H1 (cell line): ENCODE results near the gene TAP2. TPM values are rescaled to one million over a fixed set of nuclear protein-coding genes. Genes with fewer than 3 reads are reported as not detected.
A peak's percentile ranks its signal among the peaks of the same experiment; 100 is the strongest.

Experiments used
- CREB1 ChIP-seq: IDR thresholded peaks from 2 replicates; pipeline ENCODE4 v1.6.1; 2012; ENCODE audit warnings: inconsistent platforms
- EP300 ChIP-seq, 2 experiments: IDR thresholded peaks; 1 replicate in 1 of 2; 2 replicates in 1 of 2; pipeline ENCODE4 v1.6.1; 2011 to 2012; ENCODE audit warnings: low read depth in 2 of 2, low read length in 2 of 2, mild to moderate bottlenecking in 2 of 2, borderline replicate concordance in 1 of 2, inconsistent platforms in 1 of 2, moderate library complexity in 1 of 2
- RFX5 ChIP-seq: IDR thresholded peaks from 2 replicates; pipeline ENCODE4 v1.6.1; 2011; ENCODE audit warnings: low read depth, low read length, improper control_type of control experiment, borderline replicate concordance
- SIX5 ChIP-seq: IDR thresholded peaks from 2 replicates; pipeline ENCODE4 v1.6.1; 2011; ENCODE audit warnings: mild to moderate bottlenecking, low read depth, low read length
- SP1 ChIP-seq: IDR thresholded peaks from 2 replicates; pipeline ENCODE4 v1.6.1; 2011; ENCODE audit warnings: low read depth, low read length
- polyA plus RNA-seq, 7 experiments: library from polyadenylated mRNA; depleted of rRNA in 3 of 7; stranded (reverse) in 5 of 7; unstranded in 2 of 7; fragments of >200 nt in 5 of 7; fragments of 200-250 nt in 2 of 7; gene quantifications; 1 replicate in 5 of 7; 2 replicates in 1 of 7; 4 replicates in 1 of 7; pipeline versions ENCODE4 v1.2.1 to v1.2.3, GENCODE V29; 2011 to 2013; ENCODE audit warnings: missing spikeins in 2 of 7, mixed read lengths in 2 of 7
- total RNA-seq: library from RNA; stranded (reverse); fragmentation: NEBNext Ultra II Directional; extraction: Animal tissue kit (Norgen Biotek cat#: 25700); gene quantifications from 2 replicates; pipeline ENCODE4 v1.2.1, GENCODE V29; 2021
- TF ChIP-seq, protein P1 (sequence below): IDR thresholded peaks from 2 replicates; pipeline ENCODE4 v1.6.1; 2011; ENCODE audit warnings: low read length, improper control_type of control experiment
- TF ChIP-seq, protein P2 (sequence below): IDR thresholded peaks from 2 replicates; pipeline ENCODE4 v1.6.1; 2012; ENCODE audit warnings: inconsistent platforms

The TAP2 gene
- total and polyA plus RNA-seq, 2 of the 8 experiments (the other 6 are each of a cell fraction or from before 2014, with no cell fraction given): 11.3 to 27.2 TPM

DNA sequence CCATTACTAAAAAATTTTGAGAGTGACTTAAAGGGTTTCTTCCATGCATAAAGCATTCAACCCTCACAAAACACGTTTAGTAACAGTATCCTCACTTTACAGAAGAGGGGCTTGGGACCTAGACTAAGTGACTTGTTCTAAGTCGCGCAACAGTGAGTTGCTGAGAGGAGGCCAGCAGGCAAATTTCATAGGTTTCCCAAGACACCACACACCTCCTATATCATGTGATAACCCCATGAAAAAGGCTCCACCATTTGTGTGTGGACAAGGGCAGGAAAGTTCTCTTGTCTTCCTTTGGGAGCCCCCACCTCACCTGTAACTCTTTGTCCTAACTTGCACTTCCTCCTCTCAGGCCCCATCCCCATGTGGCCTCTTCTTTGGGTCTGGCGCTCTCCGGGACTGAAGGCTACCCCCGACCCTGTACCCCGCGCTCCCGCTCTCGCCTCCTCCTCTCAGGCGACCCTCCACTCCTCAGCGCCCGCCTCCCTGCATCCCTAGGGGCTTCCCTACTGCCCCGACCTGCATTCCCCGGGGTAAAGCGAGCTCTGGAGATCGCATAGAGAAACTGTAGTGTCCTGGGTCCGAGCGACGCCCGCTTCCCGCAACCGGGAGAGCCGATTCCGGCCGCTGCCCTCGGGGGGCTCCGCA lies 4.9 kb upstream of the TAP2 start (continued):
- TF ChIP-seq EP300 (IDR thresholded peaks at IDR 0.05; ENCODE audit: borderline replicate concordance in 1 of 2, low read depth in 2 of 2, low read length in 2 of 2) (no peak), SIX5 (no peak), SP1 (no peak), CREB1 (no peak), RFX5 (peak; percentile 52; the same call in 1 of the 2 replicates)
- TF ChIP-seq, protein P1, sequence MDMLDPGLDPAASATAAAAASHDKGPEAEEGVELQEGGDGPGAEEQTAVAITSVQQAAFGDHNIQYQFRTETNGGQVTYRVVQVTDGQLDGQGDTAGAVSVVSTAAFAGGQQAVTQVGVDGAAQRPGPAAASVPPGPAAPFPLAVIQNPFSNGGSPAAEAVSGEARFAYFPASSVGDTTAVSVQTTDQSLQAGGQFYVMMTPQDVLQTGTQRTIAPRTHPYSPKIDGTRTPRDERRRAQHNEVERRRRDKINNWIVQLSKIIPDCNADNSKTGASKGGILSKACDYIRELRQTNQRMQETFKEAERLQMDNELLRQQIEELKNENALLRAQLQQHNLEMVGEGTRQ: no peak
- TF ChIP-seq, protein P2, sequence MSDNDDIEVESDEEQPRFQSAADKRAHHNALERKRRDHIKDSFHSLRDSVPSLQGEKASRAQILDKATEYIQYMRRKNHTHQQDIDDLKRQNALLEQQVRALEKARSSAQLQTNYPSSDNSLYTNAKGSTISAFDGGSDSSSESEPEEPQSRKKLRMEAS: peak; percentile 45; the same call in 1 of the 2 replicates
